SK-N-SH (cell line): Measurements from ENCODE around the gene NIPAL1. TPM values are rescaled to one million over a fixed set of nuclear protein-coding genes. Genes with fewer than 3 reads are reported as not detected.

ENCODE experiments used
- CTCF ChIA-PET: fragments of 300-600, 350-600 bp; formaldehyde crosslinking; extraction: SDS; loops from one replicate; lab custom pipeline; 2021; lab: Yijun Ruan, JAX
- POLR2A ChIA-PET: fragments of 350-600 bp; sonication (Branson Sonifier 250); formaldehyde crosslinking; extraction: SDS; loops from one replicate; lab custom pipeline; 2020; ENCODE audit warnings: antibody characterized with exemption, inconsistent platforms; lab: Yijun Ruan, JAX
- DNase-seq: peaks from one replicate; pipeline ENCODE4 v3.0.0; 2012
- H2AFZ ChIP-seq: fragments of 200-600 bp; sonication (generic); 2 replicates; pipeline ENCODE4 v1.8.1; 2016; ENCODE audit warnings: antibody characterized with exemption, mild to moderate bottlenecking, low read depth
- H3F3A ChIP-seq: fragments of 200-600 bp; sonication (generic); replicated peaks from 2 replicates; pipeline ENCODE3; 2016; ENCODE audit warnings: antibody characterized with exemption, mild to moderate bottlenecking; ENCODE audit not compliant: insufficient read depth
- H3K27ac ChIP-seq, 2 experiments: fragments of 200-500 bp in 1 of 2; fragments of 200-600 bp in 1 of 2; sonication (Bioruptor generic) in 1 of 2; sonication (generic), shearing (Covaris generic) in 1 of 2; 2 replicates each; pipeline versions ENCODE4 v1.5.1 to v1.6.1; 2014 to 2016; ENCODE audit warnings: low read depth in 2 of 2, inconsistent platforms in 1 of 2, low read length in 1 of 2, mild to moderate bottlenecking in 1 of 2, mixed read lengths in 1 of 2
- H3K27me3 ChIP-seq: fragments of 200-600 bp; sonication (generic), shearing (Covaris generic); 2 replicates; pipeline ENCODE4 v1.6.1; 2016; ENCODE audit warnings: mixed run types; ENCODE audit not compliant: insufficient read depth
- H3K36me3 ChIP-seq, 2 experiments: fragments of 200-500 bp in 1 of 2; fragments of 200-600 bp in 1 of 2; sonication (Bioruptor generic) in 1 of 2; sonication (generic) in 1 of 2; replicated peaks in 1 of 2; 2 replicates each; pipeline versions ENCODE3 to v1.5.1; 2014 to 2016; ENCODE audit warnings: low read length in 1 of 2, mild to moderate bottlenecking in 1 of 2; ENCODE audit not compliant: insufficient read depth in 2 of 2, control insufficient read depth in 1 of 2
- H3K4me1 ChIP-seq, 2 experiments: fragments of 200-500 bp in 1 of 2; fragments of 200-600 bp in 1 of 2; sonication (Bioruptor generic) in 1 of 2; sonication (generic), shearing (Covaris generic) in 1 of 2; 2 replicates each; pipeline versions ENCODE4 v1.5.1 to v1.6.1; 2014 to 2016; ENCODE audit warnings: low read depth in 1 of 2, low read length in 1 of 2, mixed run types in 1 of 2; ENCODE audit not compliant: insufficient read depth in 2 of 2, control insufficient read depth in 1 of 2
- H3K4me2 ChIP-seq: fragments of 200-600 bp; sonication (generic), shearing (Covaris generic); 2 replicates; pipeline ENCODE4 v1.6.1; 2017; ENCODE audit warnings: mixed run types
- H3K4me3 ChIP-seq, 2 experiments: fragments of 200-500 bp in 1 of 2; fragments of 200-600 bp in 1 of 2; sonication (Bioruptor generic) in 1 of 2; sonication (generic), shearing (Covaris generic) in 1 of 2; 2 replicates each; pipeline versions ENCODE4 v1.5.1 to v1.8.1; 2014 to 2016; ENCODE audit warnings: low read depth in 2 of 2, inconsistent platforms in 1 of 2, low read length in 1 of 2, mild to moderate bottlenecking in 1 of 2, mixed read lengths in 1 of 2, moderate library complexity in 1 of 2
- H3K79me2 ChIP-seq: fragments of 200-600 bp; sonication (generic); 2 replicates; pipeline ENCODE4 v1.8.1; 2017; ENCODE audit warnings: mild to moderate bottlenecking; ENCODE audit not compliant: insufficient read depth
- H3K9ac ChIP-seq: fragments of 200-600 bp; sonication (generic); 2 replicates; pipeline ENCODE4 v1.6.1; 2017; ENCODE audit warnings: mixed run types
- H3K9me2 ChIP-seq: fragments of 200-600 bp; sonication (generic); 2 replicates; pipeline ENCODE4 v1.6.1; 2017; ENCODE audit warnings: mixed run types
- H3K9me3 ChIP-seq: fragments of 200-600 bp; sonication (generic); 2 replicates; pipeline ENCODE4 v1.6.1; 2017; ENCODE audit warnings: mixed run types, mild to moderate bottlenecking, moderate library complexity
- H4K20me1 ChIP-seq: fragments of 200-600 bp; sonication (generic); 2 replicates; pipeline ENCODE4 v1.6.1; 2017; ENCODE audit warnings: mild to moderate bottlenecking, mixed run types; ENCODE audit not compliant: insufficient read depth
- CHD2 ChIP-seq: fragments of 150-350 bp; IDR thresholded peaks from 2 replicates; pipeline ENCODE4 v1.6.1; 2018; ENCODE audit warnings: low read length; ENCODE audit not compliant: partially characterized antibody
- ELF1 ChIP-seq: IDR thresholded peaks from 2 replicates; pipeline ENCODE4 v1.4.0; 2012
- EP300 ChIP-seq, 2 experiments: IDR thresholded peaks; 2 replicates each; pipeline versions ENCODE4 v1.4.0 to v1.6.1; 2012; ENCODE audit warnings: borderline replicate concordance in 1 of 2, low read depth in 1 of 2, low read length in 1 of 2
- FOSL2 ChIP-seq: IDR thresholded peaks from 2 replicates; pipeline ENCODE4 v1.4.0; 2012; ENCODE audit warnings: low read depth, mild to moderate bottlenecking, moderate library complexity, borderline replicate concordance
- GABPA ChIP-seq: IDR thresholded peaks from 2 replicates; pipeline ENCODE4 v1.4.0; 2012; ENCODE audit warnings: low read depth, mild to moderate bottlenecking
- IRF3 ChIP-seq: fragments of 150-350 bp; IDR thresholded peaks from 2 replicates; pipeline ENCODE4 v1.6.1; 2016; ENCODE audit warnings: mild to moderate bottlenecking, low read depth, low read length
- JUND ChIP-seq: IDR thresholded peaks from 2 replicates; pipeline ENCODE4 v1.4.0; 2012
- MEF2A ChIP-seq: IDR thresholded peaks from 2 replicates; pipeline ENCODE4 v1.4.0; 2012; ENCODE audit warnings: low read depth, borderline replicate concordance
- MXI1 ChIP-seq: IDR thresholded peaks from 2 replicates; pipeline ENCODE4 v1.6.1; 2012; ENCODE audit warnings: mild to moderate bottlenecking, low read depth, low read length, improper control_type of control experiment
- NFIC ChIP-seq: IDR thresholded peaks from 2 replicates; pipeline ENCODE4 v1.4.0; 2012; ENCODE audit warnings: borderline replicate concordance
- NRF1 ChIP-seq: IDR thresholded peaks from 2 replicates; pipeline ENCODE4 v1.6.1; 2012; ENCODE audit warnings: low read depth, mild to moderate bottlenecking, low read length
- RAD21 ChIP-seq: IDR thresholded peaks from 2 replicates; pipeline ENCODE4 v1.6.1; 2012; ENCODE audit warnings: mild to moderate bottlenecking, low read length
- RFX5 ChIP-seq: IDR thresholded peaks from 2 replicates; pipeline ENCODE4 v1.6.1; 2012; ENCODE audit warnings: mild to moderate bottlenecking, improper control_type of control experiment, low read length
- RXRA ChIP-seq: IDR thresholded peaks from 2 replicates; pipeline ENCODE4 v1.4.0; 2012; ENCODE audit warnings: low read depth, mild to moderate bottlenecking, borderline replicate concordance
- SMC3 ChIP-seq: IDR thresholded peaks from 2 replicates; pipeline ENCODE4 v1.6.1; 2012; ENCODE audit warnings: low read depth, low read length, improper control_type of control experiment
- TAF1 ChIP-seq: IDR thresholded peaks from 2 replicates; pipeline ENCODE4 v1.6.1; 2012; ENCODE audit warnings: low read depth, mild to moderate bottlenecking, low read length, moderate library complexity, borderline replicate concordance
- TEAD4 ChIP-seq: IDR thresholded peaks from 2 replicates; pipeline ENCODE4 v1.4.0; 2012; ENCODE audit warnings: mild to moderate bottlenecking, borderline replicate concordance; ENCODE audit not compliant: insufficient read depth
- USF1 ChIP-seq: IDR thresholded peaks from 2 replicates; pipeline ENCODE4 v1.4.0; 2012; ENCODE audit warnings: low read depth, borderline replicate concordance
- USF2 ChIP-seq: fragments of 150-350 bp; IDR thresholded peaks from 2 replicates; pipeline ENCODE4 v1.6.1; 2017; ENCODE audit warnings: antibody characterized with exemption, low read length, low read depth, borderline replicate concordance
- YY1 ChIP-seq: IDR thresholded peaks from 2 replicates; pipeline ENCODE4 v1.4.0; 2012; ENCODE audit warnings: low read depth, mild to moderate bottlenecking
- WGBS: methylation state at CpG from one replicate; pipeline ENCODE4 v1.1.6; 2017; ENCODE audit warnings: low lambda C conversion rate; 5-methylcytosine and 5-hydroxymethylcytosine counted together
- polyA plus RNA-seq, 3 experiments: library from polyadenylated mRNA; depleted of rRNA; stranded (reverse); fragments of >200 nt; gene quantifications; 2 replicates each; pipeline ENCODE4 v1.2.3, GENCODE V29; 2012

Gene NIPAL1
- polyA plus RNA-seq, 1 of the 3 experiments (the other 2 are of a cell fraction), result 1.8 TPM

- no peaks in the 10 kb centered on the region for H3F3A ChIP-seq
- H3K9me3 ChIP-seq, result no peaks in the 10 kb centered on the region
- H3K4me2 ChIP-seq, result no peak overlapping the region
- H3K79me2 ChIP-seq, result no peaks in the 10 kb centered on the region
- H3K4me3 ChIP-seq, result no peak overlapping the region
- H3K36me3 ChIP-seq, result no peaks in the 10 kb centered on the region
- WGBS, result 92% methylated on average over 2 of the region's 2 CpGs
- H2AFZ ChIP-seq, result no peak overlapping the region
- no peak overlapping the region for H3K9ac ChIP-seq
- H3K4me1 ChIP-seq, result no peaks in the 10 kb centered on the region
- no peak for TF ChIP-seq TAF1
- no peak for TF ChIP-seq USF2
- no peak for TF ChIP-seq NFIC
- no peak for TF ChIP-seq RXRA
- TF ChIP-seq MXI1, result no peak
- TF ChIP-seq ELF1, result no peak
- no peak for TF ChIP-seq RFX5
- no peak for TF ChIP-seq MEF2A
- no peak for TF ChIP-seq CHD2
- TF ChIP-seq YY1, result no peak
- no peak for TF ChIP-seq JUND
- no peak for TF ChIP-seq GABPA
- no peak for TF ChIP-seq EP300 (IDR thresholded peaks at IDR 0.05; ENCODE audit: borderline replicate concordance in 1 of 2, low read depth in 1 of 2, low read length in 1 of 2)
- TF ChIP-seq USF1, result no peak
- no peak for TF ChIP-seq TEAD4
- TF ChIP-seq SMC3, result no peak
- TF ChIP-seq RAD21, result no peak
- no peak for TF ChIP-seq IRF3
- no peak for TF ChIP-seq FOSL2
- no peak for TF ChIP-seq NRF1
- H3K9me2 ChIP-seq, result no peaks in the 10 kb centered on the region
- H4K20me1 ChIP-seq, result no peaks in the 10 kb centered on the region
- no peaks in the 10 kb centered on the region for H3K27me3 ChIP-seq
- DNase-seq, result no peak
- H3K27ac ChIP-seq, result no peak overlapping the region
- POLR2A ChIA-PET, result no interaction called here
- CTCF ChIA-PET, result interaction anchor here (4.4 kb wide), 1 partner anchor 49 kb away, joined by 19 read pairs; no protein-coding TSS in a partner anchor
Observed at GRCh38 chr4:48037117-48037462, 20.5 kb downstream of the NIPAL1 start.
